ENCODE data around the gene RFC2.

Gene RFC2

GRCh38 chr7:74220229-74220628 is 34.0 kb downstream of the RFC2 start:
- H3K4me3 Mint-ChIP-seq = no peak overlapping the region
- H3K27ac Mint-ChIP-seq = peak overlapping the region; percentile 45
- H3K4me1 Mint-ChIP-seq = peaks cover 10% of the 10 kb centered on the region
- DNase-seq = no peak
- peaks cover 2% of the 10 kb centered on the region for H3K36me3 Mint-ChIP-seq (ENCODE audit: low read depth)
- no peaks in the 10 kb centered on the region for H3K9me3 Mint-ChIP-seq
- TF ChIP-seq CTCF (IDR thresholded peaks at IDR 0.05) = no peak
- no peaks in the 10 kb centered on the region for H3K27me3 Mint-ChIP-seq (ENCODE audit: low read depth, poor library complexity)

GRCh38 chr7:74219416-74219815 is 34.8 kb downstream of the RFC2 start:
- H3K27ac Mint-ChIP-seq = no peak overlapping the region
- H3K27me3 Mint-ChIP-seq (ENCODE audit: low read depth, poor library complexity) = no peaks in the 10 kb centered on the region
- H3K9me3 Mint-ChIP-seq = no peaks in the 10 kb centered on the region
- DNase-seq = no peak
- H3K36me3 Mint-ChIP-seq (ENCODE audit: low read depth) = no peaks in the 10 kb centered on the region
- H3K4me3 Mint-ChIP-seq = no peak overlapping the region
- peaks cover 10% of the 10 kb centered on the region for H3K4me1 Mint-ChIP-seq
- no peak for TF ChIP-seq CTCF (IDR thresholded peaks at IDR 0.05)

- Mint-ChIP-seq H3K4me1 (peaks cover 10% of the 10 kb centered on the region), H3K9me3 (no peaks in the 10 kb centered on the region), H3K36me3 (ENCODE audit: low read depth) (no peaks in the 10 kb centered on the region), H3K27me3 (ENCODE audit: low read depth, poor library complexity) (no peaks in the 10 kb centered on the region), H3K27ac (peak overlapping the region; percentile 59), H3K4me3 (no peak overlapping the region)
- TF ChIP-seq CTCF (IDR thresholded peaks at IDR 0.05) = no peak
- no peak for DNase-seq
Observed at GRCh38 chr7:74218343-74218698, 35.9 kb downstream of the RFC2 start.

GRCh38 chr7:74217455-74218342 is 36.5 kb downstream of the RFC2 start:
- no peaks in the 10 kb centered on the region for H3K9me3 Mint-ChIP-seq
- H3K27me3 Mint-ChIP-seq (ENCODE audit: low read depth, poor library complexity) = no peaks in the 10 kb centered on the region
- DNase-seq = no peak
- peak overlapping the region; percentile 59 for H3K27ac Mint-ChIP-seq
- peaks cover 10% of the 10 kb centered on the region for H3K4me1 Mint-ChIP-seq
- no peak for TF ChIP-seq CTCF (IDR thresholded peaks at IDR 0.05)
- H3K36me3 Mint-ChIP-seq (ENCODE audit: low read depth) = no peaks in the 10 kb centered on the region
- H3K4me3 Mint-ChIP-seq = no peak overlapping the region

- Mint-ChIP-seq H3K27me3 (ENCODE audit: low read depth, poor library complexity) (no peaks in the 10 kb centered on the region), H3K9me3 (no peaks in the 10 kb centered on the region), H3K27ac (no peak overlapping the region), H3K36me3 (ENCODE audit: low read depth) (no peaks in the 10 kb centered on the region), H3K4me3 (no peak overlapping the region), H3K4me1 (peaks cover 10% of the 10 kb centered on the region)
- DNase-seq = no peak
- no peak for TF ChIP-seq CTCF (IDR thresholded peaks at IDR 0.05)
Observed at GRCh38 chr7:74216361-74216761, 37.8 kb downstream of the RFC2 start.

GRCh38 chr7:74215921-74216320 is 38.3 kb downstream of the RFC2 start:
- no peak for TF ChIP-seq CTCF (IDR thresholded peaks at IDR 0.05)
- peaks cover 10% of the 10 kb centered on the region for H3K4me1 Mint-ChIP-seq
- no peak overlapping the region for H3K4me3 Mint-ChIP-seq
- H3K36me3 Mint-ChIP-seq (ENCODE audit: low read depth) = no peaks in the 10 kb centered on the region
- DNase-seq = no peak
- H3K9me3 Mint-ChIP-seq = no peaks in the 10 kb centered on the region
- no peak overlapping the region for H3K27ac Mint-ChIP-seq
- no peaks in the 10 kb centered on the region for H3K27me3 Mint-ChIP-seq (ENCODE audit: low read depth, poor library complexity)

All from nephron progenitor cell (in vitro differentiated cells).